B cell (primary cell): ENCODE measurements around the gene DIS3L2. TPM values are rescaled to one million over a fixed set of nuclear protein-coding genes. Genes with fewer than 3 reads are reported as not detected.

Experiments used
- ATAC-seq: fragments of 200-7000 bp; cut with Tn5 transposase; one replicate; pipeline ENCODE4 v1.10.0; 2021; ENCODE audit warnings: low read depth, mild to moderate bottlenecking, moderate number of reproducible peaks, moderate library complexity
- CTCF ChIA-PET: fragments of 350-600 bp; sonication (Branson Sonifier 250); formaldehyde crosslinking; loops from one replicate; lab custom pipeline; 2021; ENCODE audit warnings: antibody characterized with exemption, inconsistent platforms; lab: Charles Lee
- POLR2A ChIA-PET: fragments of 350-600 bp; sonication (Branson Sonifier 250); formaldehyde crosslinking; loops from one replicate; lab custom pipeline; 2021; ENCODE audit warnings: antibody characterized with exemption; lab: Charles Lee
- DNase-seq: peaks from one replicate; pipeline ENCODE4 v3.0.0; 2013
- H2AFZ ChIP-seq: 2 replicates; pipeline ENCODE4 v1.6.1; 2012; ENCODE audit warnings: mild to moderate bottlenecking, low read depth, low read length; ENCODE audit not compliant: insufficient read depth, poor library complexity, severe bottlenecking
- H3K27ac ChIP-seq, 2 donors: 1 replicate in 1 of 2; 2 replicates in 1 of 2; pipeline ENCODE4 v1.5.1; 2012 to 2013; ENCODE audit warnings: low read length in 2 of 2, mild to moderate bottlenecking in 2 of 2, moderate library complexity in 1 of 2
- H3K27me3 ChIP-seq, 4 experiments: fragments of 200-600 bp in 1 of 4; sonication (generic) in 1 of 4; replicated peaks in 1 of 4; 1 replicate in 2 of 4; 2 replicates in 2 of 4; pipeline versions ENCODE4 v1.6.1 to v1.7.0; 2013 to 2016; ENCODE audit warnings: low read length in 3 of 4, mild to moderate bottlenecking in 2 of 4, mixed read lengths in 1 of 4, moderate library complexity in 1 of 4; ENCODE audit not compliant: insufficient read depth in 4 of 4, control insufficient read depth in 3 of 4; ENCODE audit errors: control extremely low read depth in 1 of 4
- H3K36me3 ChIP-seq, 2 experiments: replicated peaks in 1 of 2; 1 replicate in 1 of 2; 2 replicates in 1 of 2; pipeline versions ENCODE4 v1.6.1 to v1.7.1; 2013; ENCODE audit warnings: low read length in 1 of 2; ENCODE audit not compliant: insufficient read depth in 2 of 2, control insufficient read depth in 1 of 2; ENCODE audit errors: control extremely low read depth in 1 of 2, extremely low read depth in 1 of 2
- H3K4me1 ChIP-seq, 2 donors: fragments of 200-600 bp in 1 of 2; sonication (generic) in 1 of 2; 1 replicate in 1 of 2; 2 replicates in 1 of 2; pipeline versions ENCODE4 v1.5.1 to v1.6.1; 2013 to 2017; ENCODE audit warnings: low read length in 2 of 2; ENCODE audit not compliant: control insufficient read depth in 2 of 2, insufficient read depth in 2 of 2
- H3K4me2 ChIP-seq: replicated peaks from 2 replicates; pipeline ENCODE3; 2012; ENCODE audit warnings: mild to moderate bottlenecking, low read depth, low read length; ENCODE audit not compliant: poor library complexity, severe bottlenecking
- H3K4me3 ChIP-seq, 5 experiments: fragments of 200-600 bp in 1 of 5; sonication (generic) in 1 of 5; 1 replicate in 3 of 5; 2 replicates in 2 of 5; pipeline versions ENCODE4 v1.5.1 to v1.7.0; 2011 to 2016; ENCODE audit warnings: low read length in 4 of 5, mild to moderate bottlenecking in 4 of 5, low read depth in 2 of 5, control low read depth in 1 of 5, moderate library complexity in 1 of 5; ENCODE audit not compliant: insufficient read depth in 1 of 5; ENCODE audit errors: control extremely low read depth in 1 of 5, extremely low read depth in 1 of 5
- H3K79me2 ChIP-seq: fragments of 200-600 bp; sonication (generic); one replicate; pipeline ENCODE4 v1.6.0; 2016; ENCODE audit warnings: low read length; ENCODE audit not compliant: control insufficient read depth, insufficient read depth
- H3K9ac ChIP-seq: fragments of 200-600 bp; sonication (generic); 2 replicates; pipeline ENCODE4 v1.6.1; 2017; ENCODE audit warnings: mild to moderate bottlenecking, low read length, moderate library complexity
- H3K9me3 ChIP-seq, 3 donors: one replicate each; pipeline versions ENCODE4 v1.6.1 to v1.7.1; 2013; ENCODE audit warnings: low read length in 2 of 3; ENCODE audit not compliant: control insufficient read depth in 2 of 3, insufficient read depth in 1 of 3; ENCODE audit errors: control extremely low read depth in 1 of 3
- H4K20me1 ChIP-seq: 2 replicates; pipeline ENCODE4 v1.6.0; 2012; ENCODE audit warnings: mild to moderate bottlenecking, low read length; ENCODE audit not compliant: insufficient read depth, control insufficient read depth, poor library complexity, severe bottlenecking
- H3K27ac Mint-ChIP-seq: one replicate; pipeline ENCODE4 v1.8.0; 2021; ENCODE audit warnings: mixed read lengths
- H3K27me3 Mint-ChIP-seq: one replicate; pipeline ENCODE4 v1.8.0; 2021; ENCODE audit warnings: mixed read lengths
- H3K4me1 Mint-ChIP-seq: one replicate; pipeline ENCODE4 v1.8.0; 2021; ENCODE audit warnings: mixed read lengths
- H3K4me3 Mint-ChIP-seq: one replicate; pipeline ENCODE4 v1.8.0; 2021; ENCODE audit warnings: mixed read lengths
- H3K9me3 Mint-ChIP-seq: one replicate; pipeline ENCODE4 v1.8.0; 2022; ENCODE audit warnings: mixed read lengths; ENCODE audit not compliant: insufficient read depth
- CTCF ChIP-seq: fragments of 200-600 bp; IDR thresholded peaks from one replicate; pipeline ENCODE4 v1.8.0; 2022; ENCODE audit warnings: antibody characterized with exemption, mild to moderate bottlenecking
- EZH2 ChIP-seq: IDR thresholded peaks from 2 replicates; pipeline ENCODE4 v1.6.1; 2012; ENCODE audit warnings: borderline replicate concordance, low read depth, mild to moderate bottlenecking, moderate library complexity, low read length; ENCODE audit not compliant: insufficient read depth, poor library complexity, severe bottlenecking
- WGBS: methylation state at CpG from one replicate; pipeline ENCODE4 v1.1.5; 2013; ENCODE audit warnings: missing lambda C conversion rate; ENCODE audit not compliant: insufficient coverage; 5-methylcytosine and 5-hydroxymethylcytosine counted together
- intact Hi-C: fragments of 100-400 bp; cut with micrococcal nuclease; formaldehyde crosslinking; loops from one replicate; pipeline ENCODE4 v1.10.0; 2022
- polyA plus RNA-seq: library from polyadenylated mRNA; depleted of rRNA; stranded (reverse); fragments of >200 nt; gene quantifications from 2 replicates; pipeline ENCODE4 v1.2.3, GENCODE V29; 2012
- total RNA-seq, 2 donors: library from RNA; stranded (reverse); fragments of 120-200 nt in 1 of 2; gene quantifications; 1 replicate in 1 of 2; 2 replicates in 1 of 2; pipeline versions ENCODE4 v1.2.3 to v1.2.4, GENCODE V29; 2013 to 2022

Gene DIS3L2
- total and polyA plus RNA-seq, 2 donors (not counting 1 experiment from before 2014, with no cell fraction given), result 34.5 to 70.1 TPM

DNA sequence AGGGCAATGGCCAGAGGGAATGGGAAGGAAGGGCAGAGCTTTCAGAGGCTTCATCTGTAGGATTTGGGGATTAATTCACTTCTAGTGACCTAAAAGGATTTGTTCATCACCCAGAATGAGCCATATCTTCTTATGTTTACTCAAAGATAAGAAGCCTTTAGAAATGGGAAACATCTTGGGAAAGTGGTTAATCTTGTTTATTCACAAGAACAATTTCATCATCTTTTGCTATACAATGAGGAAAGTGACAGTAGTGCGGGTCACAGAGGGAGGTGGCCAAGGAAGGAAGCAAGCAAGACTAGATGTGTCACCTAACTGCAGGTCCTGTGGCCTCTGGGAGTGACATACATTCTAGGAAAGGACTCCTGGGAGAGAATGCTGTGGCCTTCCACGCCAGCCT, 276.6 kb downstream of the DIS3L2 start:
- no peaks in the 10 kb centered on the region for H3K9me3 ChIP-seq
- H3K4me2 ChIP-seq, result no peak overlapping the region
- ATAC-seq (no peak), DNase-seq (no peak)
- Mint-ChIP-seq H3K9me3 (no peaks in the 10 kb centered on the region), H3K27ac (no peak overlapping the region), H3K4me3 (no peak overlapping the region), H3K4me1 (no peaks in the 10 kb centered on the region), H3K27me3 (no peaks in the 10 kb centered on the region)
- ChIA-PET POLR2A (no interaction called here), CTCF (no interaction called here)
- H3K79me2 ChIP-seq, result no peaks in the 10 kb centered on the region
- no peaks in the 10 kb centered on the region for H3K27me3 ChIP-seq
- H3K27ac ChIP-seq, result no peak overlapping the region
- intact Hi-C loops, result no loop called here
- H3K36me3 ChIP-seq, result peaks cover 2 to 32% of the 10 kb centered on the region in 2 experiments
- no peak overlapping the region for H3K4me3 ChIP-seq
- TF ChIP-seq CTCF (no peak), EZH2 (no peak)
- H2AFZ ChIP-seq, result no peak overlapping the region
- no peaks in the 10 kb centered on the region for H4K20me1 ChIP-seq
- WGBS, result 100% methylated on average over 2 of the region's 2 CpGs
- H3K4me1 ChIP-seq, result no peaks in the 10 kb centered on the region
- no peak overlapping the region for H3K9ac ChIP-seq

- Histone ChIP-seq H3K4me3 (no peak overlapping the region), H3K4me1 (no peaks in the 10 kb centered on the region), H3K36me3 (peaks cover 2 to 32% of the 10 kb centered on the region in 2 experiments), H3K4me2 (no peak overlapping the region), H3K27me3 (no peaks in the 10 kb centered on the region), H3K9me3 (no peaks in the 10 kb centered on the region), H3K27ac (no peak overlapping the region), H4K20me1 (no peaks in the 10 kb centered on the region), H2AFZ (no peak overlapping the region), H3K79me2 (no peaks in the 10 kb centered on the region), H3K9ac (no peak overlapping the region)
- ChIA-PET CTCF (no interaction called here), POLR2A (no interaction called here)
- H3K4me3 Mint-ChIP-seq, result no peak overlapping the region
- H3K4me1 Mint-ChIP-seq, result no peaks in the 10 kb centered on the region
- 98% methylated on average over 6 of the region's 6 CpGs for WGBS
- no peaks in the 10 kb centered on the region for H3K9me3 Mint-ChIP-seq
- intact Hi-C loops, result no loop called here
- ATAC-seq (no peak), DNase-seq (no peak)
- TF ChIP-seq EZH2, result no peak
- TF ChIP-seq CTCF, result no peak
- H3K27me3 Mint-ChIP-seq, result no peaks in the 10 kb centered on the region
- no peak overlapping the region for H3K27ac Mint-ChIP-seq
These were observed 277.1 kb downstream of the DIS3L2 start for GRCh38 chr2:232238596-232238995.
